ENCODE measurements around the gene VWA1.

VWA1 gene, protein sequence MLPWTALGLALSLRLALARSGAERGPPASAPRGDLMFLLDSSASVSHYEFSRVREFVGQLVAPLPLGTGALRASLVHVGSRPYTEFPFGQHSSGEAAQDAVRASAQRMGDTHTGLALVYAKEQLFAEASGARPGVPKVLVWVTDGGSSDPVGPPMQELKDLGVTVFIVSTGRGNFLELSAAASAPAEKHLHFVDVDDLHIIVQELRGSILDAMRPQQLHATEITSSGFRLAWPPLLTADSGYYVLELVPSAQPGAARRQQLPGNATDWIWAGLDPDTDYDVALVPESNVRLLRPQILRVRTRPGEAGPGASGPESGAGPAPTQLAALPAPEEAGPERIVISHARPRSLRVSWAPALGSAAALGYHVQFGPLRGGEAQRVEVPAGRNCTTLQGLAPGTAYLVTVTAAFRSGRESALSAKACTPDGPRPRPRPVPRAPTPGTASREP

DNA sequence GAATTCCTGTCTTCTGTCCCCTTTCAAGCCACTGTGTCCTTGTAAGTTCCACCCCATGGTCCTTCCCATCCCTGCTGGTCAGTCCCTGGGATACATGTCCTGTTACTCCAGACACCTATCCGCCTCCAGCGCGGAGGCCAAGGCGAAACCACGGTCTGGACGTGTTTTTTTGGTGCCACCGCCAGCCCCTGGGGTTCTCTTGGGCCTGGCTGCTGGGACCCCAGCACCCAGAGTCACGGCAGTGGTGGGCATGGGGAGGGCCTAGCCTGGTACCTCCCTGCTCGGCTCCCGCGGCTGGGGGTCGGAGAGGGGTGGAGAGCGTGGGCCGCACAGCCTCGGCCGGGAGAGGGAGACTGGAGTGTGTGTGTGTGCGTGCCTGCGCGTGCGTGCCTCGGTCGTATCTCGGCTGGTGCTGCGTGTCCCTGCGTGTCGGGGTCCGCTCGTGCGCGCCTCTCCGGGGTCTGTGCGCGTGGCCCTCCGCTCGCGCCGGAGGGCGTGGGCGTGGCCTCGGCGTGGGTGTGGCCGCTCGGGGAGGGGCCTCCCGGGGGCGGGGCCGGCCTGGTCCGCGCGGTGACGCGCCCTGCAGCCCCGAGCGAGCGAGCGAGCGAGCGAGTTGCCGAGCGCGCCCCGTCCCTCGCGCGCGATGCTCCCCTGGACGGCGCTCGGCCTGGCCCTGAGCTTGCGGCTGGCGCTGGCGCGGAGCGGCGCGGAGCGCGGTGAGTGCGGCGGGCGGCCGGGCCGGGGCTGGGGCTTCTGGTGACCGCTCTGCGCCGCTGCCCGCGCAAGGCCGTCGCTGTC, at the start of gene VWA1:
Gene VWA1, plus strand, starts transcription at position 585 of the 798 bp plus-strand sequence. Its CDS starts 59 bp downstream, at position 644.
- in situ Hi-C loops (cut with HindIII; ENCODE audit: low sequenced_read_pairs) = no loop called here

- in situ Hi-C loops (cut with HindIII; ENCODE audit: low sequenced_read_pairs) = no loop called here
Observed at GRCh38 chr1:1385931-1386330, 49.6 kb upstream of the VWA1 start.

GRCh38 chr1:1387098-1388077, 48.1 kb upstream of the VWA1 start:
- in situ Hi-C loops (cut with HindIII; ENCODE audit: low sequenced_read_pairs) = no loop called here

GRCh38 chr1:1388078-1388472, 47.4 kb upstream of the VWA1 start:
- in situ Hi-C loops (cut with HindIII; ENCODE audit: low sequenced_read_pairs) = no loop called here

DNA sequence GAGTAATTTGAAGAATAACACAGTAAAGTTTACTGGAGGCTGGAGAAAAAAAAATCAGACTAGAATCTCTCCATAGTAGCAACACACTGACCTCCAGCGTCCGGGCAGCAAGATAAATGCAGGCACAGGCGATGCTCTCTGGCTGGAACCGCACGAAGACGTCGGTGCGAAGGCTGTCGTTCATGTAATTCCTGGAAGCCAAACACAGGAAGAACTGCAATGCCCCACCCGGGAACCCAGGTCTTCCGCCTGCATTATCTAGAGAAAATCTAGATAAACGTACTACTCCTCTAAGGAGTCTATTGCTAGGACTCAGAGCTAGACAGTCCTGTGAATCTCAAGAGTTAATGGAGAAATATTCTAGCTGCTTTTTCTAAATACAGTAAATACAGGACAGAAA, 44.8 kb upstream of the VWA1 start:
- in situ Hi-C loops (cut with HindIII; ENCODE audit: low sequenced_read_pairs) = no loop called here

- in situ Hi-C loops (cut with HindIII; ENCODE audit: low sequenced_read_pairs) = no loop called here
Observed at GRCh38 chr1:1391225-1391624, 44.3 kb upstream of the VWA1 start.

DNA sequence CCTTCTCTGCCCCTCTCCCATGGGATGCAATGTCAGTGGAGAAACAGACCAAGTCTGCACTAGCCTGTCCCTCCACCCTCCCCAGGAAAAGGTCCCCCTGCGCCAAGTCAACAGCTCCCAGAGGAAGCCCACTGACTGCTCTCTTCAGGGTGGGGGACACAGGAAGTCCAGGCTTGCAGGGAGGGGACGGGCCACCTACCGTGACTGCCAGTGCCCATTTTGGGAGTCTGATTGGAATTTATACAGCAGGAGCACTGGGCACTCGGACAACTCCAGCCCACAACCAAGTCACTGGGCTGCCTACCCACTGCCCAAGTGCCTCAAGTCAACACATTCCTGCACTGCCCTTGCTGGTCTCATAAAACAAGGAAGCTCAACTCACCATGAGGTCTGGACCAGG, 42.5 kb upstream of the VWA1 start:
- in situ Hi-C loops (cut with HindIII; ENCODE audit: low sequenced_read_pairs) = no loop called here

- in situ Hi-C loops (cut with HindIII; ENCODE audit: low sequenced_read_pairs) = no loop called here
Observed at GRCh38 chr1:1393428-1393827, 42.1 kb upstream of the VWA1 start.

DNA sequence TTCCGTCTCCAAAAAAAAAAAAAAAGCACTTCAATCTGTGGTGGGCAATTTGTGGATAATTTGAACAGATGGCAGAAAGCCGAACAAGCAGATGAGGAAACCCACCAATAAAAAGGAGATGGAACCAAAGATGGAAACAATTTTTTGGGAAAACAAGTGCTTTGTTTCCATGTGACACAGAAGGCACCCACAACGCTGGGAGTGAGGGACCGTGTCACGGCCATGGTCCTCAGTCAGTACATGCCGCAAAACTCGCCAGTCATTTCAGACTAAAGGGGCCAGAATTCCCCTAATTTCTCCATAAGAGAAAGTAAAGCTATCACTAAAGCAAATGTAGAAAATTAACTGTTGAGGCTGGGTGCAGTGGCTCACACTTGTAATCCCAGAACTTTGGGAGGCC, 41.4 kb upstream of the VWA1 start:
- in situ Hi-C loops (cut with HindIII; ENCODE audit: low sequenced_read_pairs) = no loop called here

DNA sequence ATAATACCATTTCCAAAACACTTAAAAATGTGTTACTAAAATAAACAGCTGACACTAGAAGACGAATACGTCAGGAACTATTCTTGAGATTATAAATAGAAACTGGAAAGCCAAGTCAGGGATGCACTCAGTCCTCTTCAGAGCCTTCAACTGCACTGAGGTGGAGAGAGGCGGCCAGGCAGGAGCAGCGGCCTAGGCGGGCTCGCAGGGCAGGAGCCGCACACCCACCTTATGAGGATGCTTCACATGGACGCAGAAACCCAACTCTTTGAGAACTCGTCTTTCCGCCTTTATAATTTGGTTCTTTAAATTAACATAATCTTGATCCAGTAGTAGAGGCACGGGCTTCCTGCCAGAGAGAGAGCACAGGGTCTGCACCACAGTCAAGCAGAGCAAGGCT, 40.3 kb upstream of the VWA1 start:
- in situ Hi-C loops (cut with HindIII; ENCODE audit: low sequenced_read_pairs) = no loop called here

DNA sequence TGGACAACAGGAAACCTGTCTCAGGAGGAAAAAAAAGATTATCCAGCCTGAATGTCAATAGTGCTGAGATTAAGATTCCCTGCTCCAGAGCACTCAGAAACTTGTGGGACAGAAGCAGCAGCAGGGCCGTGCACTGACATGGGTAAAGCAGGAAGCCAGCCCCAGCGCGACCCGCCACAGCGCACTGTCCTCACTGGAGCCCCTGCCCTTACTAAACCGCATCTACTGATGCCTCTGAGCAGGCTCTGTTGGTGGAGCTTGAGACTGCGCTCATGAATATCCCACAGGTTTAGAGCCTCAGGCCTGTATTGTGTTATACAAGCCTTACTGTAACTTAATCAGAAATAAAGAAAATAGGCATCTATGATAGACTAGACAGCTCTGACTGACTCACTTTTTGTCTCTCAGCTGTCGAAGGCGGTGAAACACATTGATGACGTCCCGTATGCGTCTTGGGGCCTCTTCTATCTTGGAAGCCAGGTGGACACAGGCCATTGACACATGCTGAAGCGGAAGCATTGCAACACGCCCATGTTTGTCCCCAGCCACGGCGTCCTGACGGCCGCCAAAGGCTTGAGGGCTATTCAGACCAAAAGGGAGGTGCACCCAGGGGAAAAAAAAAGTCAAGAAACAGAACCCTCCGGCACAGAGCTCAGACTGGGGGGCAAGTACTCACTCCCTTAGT, 37.5 kb upstream of the VWA1 start:
- in situ Hi-C loops (cut with HindIII; ENCODE audit: low sequenced_read_pairs) = no loop called here

DNA sequence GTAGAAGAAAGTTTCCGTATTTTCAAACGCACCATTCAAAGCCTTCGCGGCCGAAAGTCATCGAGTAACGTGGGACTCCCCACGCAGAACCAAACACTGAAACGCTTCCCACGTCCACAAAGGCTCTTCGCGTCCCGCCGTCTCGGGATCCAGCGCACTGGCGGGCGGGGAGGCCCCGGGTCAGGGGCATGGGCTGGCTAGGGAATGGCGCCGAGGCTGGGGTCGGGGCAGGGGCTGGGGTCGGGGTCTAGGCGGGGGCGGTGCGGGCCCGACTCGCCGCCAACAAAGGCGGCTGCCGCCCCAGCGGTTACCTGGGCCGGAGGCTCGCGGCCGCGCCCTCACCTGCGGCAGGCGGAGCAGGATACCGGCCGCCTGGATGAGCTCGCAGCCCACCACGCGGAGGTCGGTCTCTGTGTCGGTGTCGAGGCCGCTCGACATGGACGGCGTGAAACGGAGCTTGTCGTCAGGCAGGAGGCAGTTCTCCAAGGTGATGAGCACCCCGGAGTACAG, 36.8 kb upstream of the VWA1 start:
- in situ Hi-C loops (cut with HindIII; ENCODE audit: low sequenced_read_pairs) = no loop called here

DNA sequence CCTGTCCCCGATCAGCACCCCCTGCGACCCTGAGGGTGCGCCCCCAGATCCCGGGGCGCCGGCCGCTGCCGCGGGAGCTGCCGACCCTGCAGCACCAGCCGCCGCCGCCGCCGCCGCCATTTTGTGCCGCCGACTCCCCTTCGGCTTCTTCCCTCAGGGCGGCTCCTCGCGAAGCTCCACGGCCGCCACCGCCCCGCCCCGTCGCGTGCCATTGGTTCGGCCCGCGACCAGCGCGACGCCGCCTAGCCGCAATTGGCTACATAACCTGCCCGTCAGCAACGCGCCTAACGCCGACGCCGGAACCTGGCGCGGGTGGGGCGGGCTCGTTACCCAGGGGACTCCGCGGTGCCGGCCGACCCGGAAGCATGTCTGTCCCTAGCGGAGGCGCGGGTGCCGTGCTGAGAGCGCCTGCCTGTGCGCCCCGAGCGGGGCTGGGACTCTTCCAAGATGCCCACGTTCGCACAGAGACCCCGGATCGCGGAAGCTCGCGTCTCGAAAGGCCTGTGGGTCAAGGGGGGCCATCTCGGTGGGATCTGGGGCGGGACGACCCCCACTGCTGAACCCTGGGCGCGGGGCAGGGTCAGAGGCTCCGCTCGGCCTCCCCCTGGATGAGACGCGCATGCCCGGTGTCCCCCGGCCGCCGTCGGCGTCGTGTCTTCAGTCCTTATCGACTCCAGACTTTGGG, 36.2 kb upstream of the VWA1 start, which contains the start of gene CCNL2:
Gene CCNL2, minus strand, starts transcription at position 149 of the 685 bp plus-strand sequence. Its CDS starts 29 bp downstream, at position 120.
- in situ Hi-C loops (cut with HindIII; ENCODE audit: low sequenced_read_pairs) = no loop called here

- in situ Hi-C loops (cut with HindIII; ENCODE audit: low sequenced_read_pairs) = no loop called here
Observed at GRCh38 chr1:1399872-1400575, 35.5 kb upstream of the VWA1 start.

DNA sequence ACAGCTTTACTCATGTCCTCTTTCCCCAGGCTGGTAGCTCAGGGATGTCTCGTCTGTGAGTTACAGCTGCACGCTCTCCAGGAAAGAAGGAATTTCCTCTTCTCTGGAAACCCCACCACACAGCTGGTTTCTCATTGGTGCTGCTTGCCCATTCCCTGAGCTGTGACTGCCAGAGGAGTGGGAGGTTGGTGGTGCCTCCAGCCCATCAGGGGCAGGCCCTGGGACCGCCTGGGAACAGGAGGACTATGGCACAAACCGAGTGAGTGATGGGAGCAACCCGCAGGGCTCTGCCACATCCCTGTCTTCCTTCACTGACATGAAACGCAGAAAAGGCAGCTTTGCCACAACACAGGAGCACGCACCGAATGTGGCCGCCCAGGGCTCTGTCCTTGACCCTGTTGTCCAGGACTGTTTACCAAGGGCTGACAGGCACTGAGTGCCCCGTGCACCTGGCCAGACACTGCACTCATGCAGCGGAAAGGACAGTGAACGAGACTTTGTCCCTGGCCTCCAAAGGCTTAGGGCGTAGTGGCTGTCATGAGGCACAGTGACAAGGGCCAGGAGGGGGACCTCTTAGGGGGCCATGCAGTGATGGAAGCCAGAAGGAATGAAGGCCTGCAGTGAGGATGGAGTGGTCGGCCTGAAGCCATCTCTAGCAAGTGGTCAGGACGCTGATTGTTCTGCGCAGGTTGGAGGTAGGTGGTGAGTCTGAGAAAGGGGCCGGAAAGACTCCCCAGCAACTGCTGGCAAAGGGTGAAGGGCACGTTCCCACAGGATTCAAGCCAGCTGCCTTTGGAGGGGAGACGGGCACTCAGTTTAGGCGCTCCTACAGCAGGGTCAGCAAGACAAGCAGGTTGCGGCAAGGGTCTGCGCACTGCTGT, 34.7 kb upstream of the VWA1 start:
- in situ Hi-C loops (cut with HindIII; ENCODE audit: low sequenced_read_pairs) = no loop called here

DNA sequence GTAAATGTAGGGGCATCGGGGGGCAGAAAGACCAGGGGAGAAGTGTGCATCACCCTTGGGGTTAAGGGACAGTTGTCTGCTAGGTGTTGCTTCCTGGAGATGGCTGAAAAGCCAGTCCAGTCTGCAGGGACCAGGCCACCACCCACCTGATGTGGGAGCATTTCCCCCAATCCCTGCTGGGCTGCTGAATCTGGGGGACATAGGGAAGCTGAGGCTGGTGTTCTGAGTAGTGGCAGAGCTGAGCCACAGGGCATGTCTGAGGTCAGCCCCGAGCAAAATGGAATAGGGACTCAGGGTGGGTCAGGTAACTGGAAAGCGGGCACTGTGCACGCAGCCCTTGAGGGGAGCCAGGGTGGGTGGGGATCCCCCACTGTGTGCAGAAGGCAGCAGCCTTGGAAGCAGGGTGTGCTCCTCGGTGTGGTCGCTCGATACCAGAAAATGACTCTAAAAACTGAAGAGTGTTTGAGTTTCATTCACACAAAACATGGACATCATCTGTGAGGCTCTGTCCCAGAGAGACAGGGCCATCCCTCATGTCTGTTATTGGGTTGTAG, 34.0 kb upstream of the VWA1 start:
- in situ Hi-C loops (cut with HindIII; ENCODE audit: low sequenced_read_pairs) = no loop called here

- in situ Hi-C loops (cut with HindIII; ENCODE audit: low sequenced_read_pairs) = no loop called here
Observed at GRCh38 chr1:1402072-1402900, 33.2 kb upstream of the VWA1 start.
